Measurements from ENCODE around the gene AQP1. TPM values are rescaled to one million over a fixed set of nuclear protein-coding genes. Genes with fewer than 3 reads are reported as not detected.

The AQP1 gene
- total RNA-seq, 4 donors from 2014 or later, result 74.8 to 310 (median 175) TPM

GRCh38 chr7:30877015-30877769 lies 34.5 kb upstream of the AQP1 start:
- TF ChIP-seq CTCF (IDR thresholded peaks at IDR 0.05; ENCODE audit: low read depth), result no peak

- TF ChIP-seq CTCF (IDR thresholded peaks at IDR 0.05; ENCODE audit: low read depth), result no peak
Measured at GRCh38 chr7:30877993-30878392, 33.7 kb upstream of the AQP1 start.

GRCh38 chr7:30879139-30880124 lies 32.2 kb upstream of the AQP1 start:
- no peak for TF ChIP-seq CTCF (IDR thresholded peaks at IDR 0.05; ENCODE audit: low read depth)

- TF ChIP-seq CTCF (IDR thresholded peaks at IDR 0.05; ENCODE audit: low read depth), result no peak
Measured at GRCh38 chr7:30880125-30880720, 31.4 kb upstream of the AQP1 start.

GRCh38 chr7:30880941-30881340 lies 30.7 kb upstream of the AQP1 start:
- no peak for TF ChIP-seq CTCF (IDR thresholded peaks at IDR 0.05; ENCODE audit: low read depth)

- no peak for TF ChIP-seq CTCF (IDR thresholded peaks at IDR 0.05; ENCODE audit: low read depth)
Measured at GRCh38 chr7:30881448-30881847, 30.2 kb upstream of the AQP1 start.

GRCh38 chr7:30884881-30885280 lies 26.8 kb upstream of the AQP1 start:
- TF ChIP-seq CTCF (IDR thresholded peaks at IDR 0.05; ENCODE audit: low read depth), result no peak

Measured in subcutaneous adipose tissue (tissue), 4 donors.